Body of pancreas (tissue), 4 donors: ENCODE measurements around the gene KLHDC7A.

Experiments
- CTCF ChIP-seq, 7 experiments: fragments of 450-650 bp in 4 of 7; fragments of 200-600 bp in 3 of 7; sonication (generic) in 3 of 7; IDR thresholded peaks; one replicate each; pipeline ENCODE4 v1.5.1; 2016 to 2019; ENCODE audit warnings: antibody characterized with exemption in 7 of 7
- POLR2A ChIP-seq, 3 donors: fragments of 450-650 bp; IDR thresholded peaks; one replicate each; pipeline ENCODE4 v1.6.1; 2016; ENCODE audit warnings: antibody characterized with exemption in 3 of 3, mild to moderate bottlenecking in 2 of 3

GRCh38 chr1:18533259-18533658 lies 52.5 kb downstream of the KLHDC7A start:
- TF ChIP-seq CTCF (IDR thresholded peaks at IDR 0.05) = no peak
- no peak for TF ChIP-seq POLR2A (IDR thresholded peaks at IDR 0.05)
